CD4-positive, alpha-beta memory T cell (primary cell): ENCODE measurements around the gene TCF3. TPM values are rescaled to one million over a fixed set of nuclear protein-coding genes. Genes with fewer than 3 reads are reported as not detected.
"Not testable (repeated sequence)": the region's sequence is repeated elsewhere in the genome, so short reads cannot be mapped to it uniquely, and the experiment has no call there.

Experiments used
- CTCF ChIA-PET: fragments of 350-600 bp; sonication (Branson Sonifier 250); formaldehyde crosslinking; loops from one replicate; lab custom pipeline; 2021; ENCODE audit warnings: inconsistent platforms; ENCODE audit not compliant: partially characterized antibody; lab: Charles Lee
- POLR2A ChIA-PET: fragments of 350-600 bp; sonication (Branson Sonifier 250); formaldehyde crosslinking; loops from one replicate; lab custom pipeline; 2021; ENCODE audit not compliant: partially characterized antibody; lab: Charles Lee
- DNase-seq, 5 donors: peaks; one replicate each; pipeline versions ENCODE4 v3.0.0 to v3.0.0-alpha.2; 2020 to 2022; ENCODE audit warnings: mixed read lengths in 1 of 5
- H3K27ac ChIP-seq: one replicate; pipeline ENCODE4 v1.7.0; 2013; ENCODE audit warnings: low read depth, low read length
- H3K27me3 ChIP-seq: 2 replicates; pipeline ENCODE4 v1.7.0; 2013; ENCODE audit warnings: mild to moderate bottlenecking, low read length, moderate library complexity; ENCODE audit not compliant: insufficient read depth
- H3K36me3 ChIP-seq: 2 replicates; pipeline ENCODE4 v1.7.0; 2013; ENCODE audit warnings: mild to moderate bottlenecking, low read length, moderate library complexity; ENCODE audit not compliant: insufficient read depth
- H3K4me1 ChIP-seq: 2 replicates; pipeline ENCODE4 v1.7.0; 2013; ENCODE audit warnings: mild to moderate bottlenecking, low read length, moderate library complexity; ENCODE audit not compliant: insufficient read depth
- H3K4me3 ChIP-seq, 2 donors: one replicate each; pipeline ENCODE4 v1.7.0; 2013; ENCODE audit warnings: low read length in 2 of 2, mild to moderate bottlenecking in 1 of 2
- H3K9me3 ChIP-seq, 2 donors: one replicate each; pipeline ENCODE4 v1.7.0; 2013; ENCODE audit warnings: low read length in 2 of 2, control low read depth in 1 of 2; ENCODE audit not compliant: control insufficient read depth in 1 of 2
- H3K27ac Mint-ChIP-seq, 7 donors: one replicate each; pipeline ENCODE4 v1.8.0; 2020 to 2021; ENCODE audit warnings: mixed read lengths in 7 of 7, mild to moderate bottlenecking in 6 of 7, inconsistent platforms in 3 of 7, moderate library complexity in 3 of 7
- H3K27me3 Mint-ChIP-seq, 2 donors: one replicate each; pipeline ENCODE4 v1.8.0; 2020 to 2021; ENCODE audit warnings: mixed read lengths in 2 of 2
- H3K36me3 Mint-ChIP-seq, 2 donors: one replicate each; pipeline ENCODE4 v1.8.0; 2020 to 2021; ENCODE audit warnings: mixed read lengths in 2 of 2, inconsistent platforms in 1 of 2, mild to moderate bottlenecking in 1 of 2
- H3K4me1 Mint-ChIP-seq, 4 donors: one replicate each; pipeline ENCODE4 v1.8.0; 2020 to 2021; ENCODE audit warnings: mixed read lengths in 4 of 4, mild to moderate bottlenecking in 1 of 4
- H3K4me3 Mint-ChIP-seq, 8 donors: one replicate each; pipeline ENCODE4 v1.8.0; 2020 to 2021; ENCODE audit warnings: mixed read lengths in 8 of 8, mild to moderate bottlenecking in 7 of 8, moderate library complexity in 6 of 8, inconsistent platforms in 3 of 8
- H3K9me3 Mint-ChIP-seq, 8 donors: one replicate each; pipeline ENCODE4 v1.8.0; 2020 to 2021; ENCODE audit warnings: mixed read lengths in 8 of 8, mild to moderate bottlenecking in 5 of 8, inconsistent platforms in 3 of 8, moderate library complexity in 1 of 8
- intact Hi-C: fragments of 100-400 bp; cut with micrococcal nuclease; formaldehyde crosslinking; loops from one replicate; pipeline ENCODE4 v1.15.1; 2023
- polyA plus RNA-seq, 2 donors: library from polyadenylated mRNA; unstranded; fragments of 300-500 nt; fragmentation: Illumina TruSeq; gene quantifications; one replicate each; pipeline ENCODE4 v1.2.3, GENCODE V29; 2021
- total RNA-seq, 2 experiments: library from RNA; stranded (reverse); gene quantifications; one replicate each; pipeline ENCODE4 v1.2.3, GENCODE V29; 2021

The TCF3 gene
- total and polyA plus RNA-seq, 4 experiments from 2014 or later, result 1.8 to 75.7 (median 42.6) TPM

- POLR2A ChIA-PET, result interaction anchor here (0.9 to 2.1 kb wide), 4 partner anchors 65 to 127 kb away, joined by 3 to 9 read pairs (median 4); partner anchors contain the start of gene UQCR11
- Mint-ChIP-seq H3K27me3 (peaks cover 30 to 41% of the 10 kb centered on the region in 2 donors), H3K36me3 (no peaks in the 10 kb centered on the region), H3K27ac (peak overlapping the region in 2 of 7 donors; percentile 30), H3K9me3 (peaks cover 0 to 2% (median 0%) of the 10 kb centered on the region in 8 donors), H3K4me1 (peaks cover 5 to 16% (median 6%) of the 10 kb centered on the region in 4 donors), H3K4me3 (peak overlapping the region in 1 of 8 donors; percentile 49)
- CTCF ChIA-PET, result interaction anchor here (0.7 to 4.8 kb wide), 19 partner anchors 9 to 153 kb away, joined by 3 to 52 read pairs (median 6); partner anchors contain the start of genes TCF3 and UQCR11
- no peak for DNase-seq
- no peaks in the 10 kb centered on the region for H3K9me3 ChIP-seq
- H3K27ac ChIP-seq, result no peak overlapping the region
- peaks cover 15% of the 10 kb centered on the region for H3K27me3 ChIP-seq
- intact Hi-C loops, result loop anchor here (1.0 to 10.0 kb wide), 4 partner anchors 67 to 152 kb away; no protein-coding TSS in a partner anchor
- no peak overlapping the region for H3K4me3 ChIP-seq
- H3K36me3 ChIP-seq, result no peaks in the 10 kb centered on the region
- peaks cover 13% of the 10 kb centered on the region for H3K4me1 ChIP-seq
Measured at GRCh38 chr19:1672769-1673644, 20.6 kb upstream of the TCF3 start.

- H3K4me3 Mint-ChIP-seq, result no peak overlapping the region
Measured at GRCh38 chr19:1672038-1672768, 19.8 kb upstream of the TCF3 start.

GRCh38 chr19:1671716-1672037, 19.3 kb upstream of the TCF3 start:
- peaks cover 27 to 34% of the 10 kb centered on the region in 2 donors for H3K27me3 Mint-ChIP-seq
- intact Hi-C loops, result loop anchor here (1.0 to 10.0 kb wide), 4 partner anchors 65 to 153 kb away; no protein-coding TSS in a partner anchor
- H3K27me3 ChIP-seq, result peaks cover 15% of the 10 kb centered on the region

More at GRCh38 chr19:1672038-1672768, 19.8 kb upstream of the TCF3 start:
- Mint-ChIP-seq H3K9me3 (no peaks in the 10 kb centered on the region), H3K4me1 (peaks cover 6 to 16% (median 8%) of the 10 kb centered on the region in 4 donors), H3K27ac (no peak overlapping the region), H3K27me3 (peaks cover 30 to 39% of the 10 kb centered on the region in 2 donors), H3K36me3 (no peaks in the 10 kb centered on the region)
- Histone ChIP-seq H3K9me3 (no peaks in the 10 kb centered on the region), H3K4me1 (peaks cover 14% of the 10 kb centered on the region), H3K4me3 (no peak overlapping the region), H3K36me3 (no peaks in the 10 kb centered on the region), H3K27ac (no peak overlapping the region), H3K27me3 (peaks cover 15% of the 10 kb centered on the region)
- POLR2A ChIA-PET, result interaction anchor here (0.9 to 2.1 kb wide), 4 partner anchors 64 to 126 kb away, joined by 3 to 9 read pairs (median 4); partner anchors contain the start of gene UQCR11
- intact Hi-C loops, result loop anchor here (1.0 to 10.0 kb wide), 4 partner anchors 66 to 153 kb away; no protein-coding TSS in a partner anchor
- peak in 4 of 5 donors; percentile 32 to 57 (median 50) for DNase-seq
- CTCF ChIA-PET, result interaction anchor here (0.9 to 4.8 kb wide), 19 partner anchors 10 to 154 kb away, joined by 3 to 52 read pairs (median 6); partner anchors contain the start of genes TCF3 and UQCR11

GRCh38 chr19:1670747-1671146, 18.3 kb upstream of the TCF3 start:
- not testable (repeated sequence) for H3K9me3 ChIP-seq, DNase-seq, H3K4me3 ChIP-seq, H3K9me3 Mint-ChIP-seq, H3K4me3 Mint-ChIP-seq, H3K27ac Mint-ChIP-seq, H3K36me3 Mint-ChIP-seq, H3K27me3 ChIP-seq, H3K36me3 ChIP-seq, H3K27ac ChIP-seq
- H3K4me1 Mint-ChIP-seq, result peaks cover 6 to 16% (median 8%) of the 10 kb centered on the region in 4 donors
- intact Hi-C loops, result loop anchor here (10.0 kb wide), 1 partner anchor 154 kb away; no protein-coding TSS in a partner anchor
- ChIA-PET CTCF (interaction anchor here (0.9 to 4.8 kb wide), 4 partner anchors 20 to 123 kb away, joined by 3 to 52 read pairs (median 14); partner anchors contain the start of gene UQCR11), POLR2A (interaction anchor here (0.6 to 1.6 kb wide), 2 partner anchors 65 to 1191 kb away, joined by 4 to 5 read pairs; partner anchors contain the start of gene UQCR11)
- H3K27me3 Mint-ChIP-seq, result peaks cover 22 to 28% of the 10 kb centered on the region in 2 donors
- peaks cover 14% of the 10 kb centered on the region for H3K4me1 ChIP-seq

More at GRCh38 chr19:1671716-1672037, 19.3 kb upstream of the TCF3 start:
- Mint-ChIP-seq H3K4me3 (no peak overlapping the region), H3K9me3 (no peaks in the 10 kb centered on the region), H3K4me1 (peaks cover 6 to 16% (median 8%) of the 10 kb centered on the region in 4 donors), H3K36me3 (no peaks in the 10 kb centered on the region), H3K27ac (no peak overlapping the region)
- CTCF ChIA-PET, result interaction anchor here (0.9 to 4.8 kb wide), 15 partner anchors 10 to 155 kb away, joined by 3 to 52 read pairs (median 6); partner anchors contain the start of gene UQCR11
- no peaks in the 10 kb centered on the region for H3K9me3 ChIP-seq
- DNase-seq, result no peak
- peaks cover 14% of the 10 kb centered on the region for H3K4me1 ChIP-seq
- POLR2A ChIA-PET, result interaction anchor here (0.9 to 2.1 kb wide), 4 partner anchors 63 to 125 kb away, joined by 3 to 9 read pairs (median 4); partner anchors contain the start of gene UQCR11
- no peak overlapping the region for H3K27ac ChIP-seq
- no peaks in the 10 kb centered on the region for H3K36me3 ChIP-seq
- no peak overlapping the region for H3K4me3 ChIP-seq

- Mint-ChIP-seq H3K27ac (peak overlapping the region in 2 of 7 donors; percentile 47 to 71), H3K4me1 (peaks cover 6 to 16% (median 8%) of the 10 kb centered on the region in 4 donors), H3K9me3 (no peaks in the 10 kb centered on the region), H3K4me3 (peak overlapping the region in 4 of 8 donors; percentile 18 to 62 (median 47)), H3K36me3 (no peaks in the 10 kb centered on the region), H3K27me3 (peaks cover 20 to 23% of the 10 kb centered on the region in 2 donors)
- POLR2A ChIA-PET, result interaction anchor here (1.3 kb wide), 1 partner anchor 63 kb away, joined by 6 read pairs; the partner anchor contains the start of gene UQCR11
- Histone ChIP-seq H3K4me3 (no peak overlapping the region), H3K4me1 (peaks cover 14% of the 10 kb centered on the region), H3K27ac (no peak overlapping the region), H3K36me3 (no peaks in the 10 kb centered on the region), H3K27me3 (peaks cover 8% of the 10 kb centered on the region), H3K9me3 (no peaks in the 10 kb centered on the region)
- intact Hi-C loops, result no loop called here
- CTCF ChIA-PET, result interaction anchor here (4.5 kb wide), 1 partner anchor 62 kb away, joined by 25 read pairs; the partner anchor contains the start of gene UQCR11
- peak in 4 of 5 donors; percentile 29 to 50 (median 34) for DNase-seq
Measured at GRCh38 chr19:1668486-1669270, 16.3 kb upstream of the TCF3 start.

- no peak overlapping the region for H3K4me3 ChIP-seq
- Mint-ChIP-seq H3K4me1 (peaks cover 6 to 16% (median 8%) of the 10 kb centered on the region in 4 donors), H3K36me3 (no peaks in the 10 kb centered on the region), H3K27me3 (peaks cover 16 to 19% of the 10 kb centered on the region in 2 donors), H3K4me3 (peak overlapping the region in 5 of 8 donors; percentile 7 to 62 (median 24)), H3K9me3 (no peaks in the 10 kb centered on the region), H3K27ac (peak overlapping the region in 1 of 7 donors; percentile 47)
- peaks cover 14% of the 10 kb centered on the region for H3K4me1 ChIP-seq
- no peaks in the 10 kb centered on the region for H3K9me3 ChIP-seq
- intact Hi-C loops, result no loop called here
- DNase-seq, result no peak
- peaks cover 8% of the 10 kb centered on the region for H3K27me3 ChIP-seq
- ChIA-PET CTCF (no interaction called here), POLR2A (no interaction called here)
- no peak overlapping the region for H3K27ac ChIP-seq
- no peaks in the 10 kb centered on the region for H3K36me3 ChIP-seq
Measured at GRCh38 chr19:1668048-1668485, 15.7 kb upstream of the TCF3 start.
